SK-N-SH treated with all-trans-retinoic acid at 6 μM for 48 hours (cell line): ENCODE measurements around the gene RB1.
"Not testable (repeated sequence)": the region's sequence is repeated elsewhere in the genome, so short reads cannot be mapped to it uniquely, and the experiment has no call there.

Source experiments
- ATAC-seq: fragments of 200-7000 bp; cut with Tn5 transposase; 3 replicates; pipeline ENCODE4 v1.9.1; 2020; ENCODE audit warnings: mild to moderate bottlenecking, moderate library complexity
- BACH2 ChIP-seq: fragments of 250-450 bp; sonication (Bioruptor Pico); IDR thresholded peaks from 2 replicates; pipeline ENCODE4 v1.9.0; 2021; ENCODE audit warnings: mild to moderate bottlenecking, borderline replicate concordance
- ESRRG ChIP-seq: fragments of 250-450 bp; sonication (Bioruptor Pico); IDR thresholded peaks from 2 replicates; pipeline ENCODE4 v1.6.1; 2021; ENCODE audit warnings: mild to moderate bottlenecking
- GLIS3 ChIP-seq: fragments of 250-450 bp; sonication (Bioruptor Pico); IDR thresholded peaks from 2 replicates; pipeline ENCODE4 v1.5.0; 2020; ENCODE audit warnings: mild to moderate bottlenecking, moderate library complexity
- ISL1 ChIP-seq: fragments of 250-450 bp; sonication (Bioruptor Pico); IDR thresholded peaks from 2 replicates; pipeline ENCODE4 v2.1.2; 2022; ENCODE audit warnings: mild to moderate bottlenecking, moderate library complexity
- RARB ChIP-seq: fragments of 250-450 bp; sonication (Bioruptor Pico); IDR thresholded peaks from 2 replicates; pipeline ENCODE4 v1.8.0; 2021; ENCODE audit warnings: mild to moderate bottlenecking, moderate library complexity
- SNAI2 ChIP-seq: fragments of 250-450 bp; sonication (Bioruptor Pico); IDR thresholded peaks from 2 replicates; pipeline ENCODE4 v1.5.0; 2020; ENCODE audit warnings: mild to moderate bottlenecking, moderate library complexity
- TCF4 ChIP-seq: fragments of 250-450 bp; sonication (Bioruptor Pico); IDR thresholded peaks from 2 replicates; pipeline ENCODE4 v1.8.0; 2021; ENCODE audit warnings: mild to moderate bottlenecking, moderate library complexity, borderline replicate concordance
- TOX ChIP-seq: fragments of 250-450 bp; sonication (Bioruptor Pico); IDR thresholded peaks from 2 replicates; pipeline ENCODE4 v1.8.0; 2021; ENCODE audit warnings: mild to moderate bottlenecking, moderate library complexity, borderline replicate concordance
- ZC3H10 ChIP-seq: fragments of 250-450 bp; sonication (Bioruptor Pico); IDR thresholded peaks from 2 replicates; pipeline ENCODE4 v1.5.1; 2021; ENCODE audit warnings: mild to moderate bottlenecking, moderate library complexity
- ZNF565 ChIP-seq: fragments of 450-650 bp; formaldehyde crosslinking; conservative IDR thresholded peaks from 2 replicates; pipeline ENCODE4 v1.5.0; 2020; ENCODE audit warnings: low read depth, mild to moderate bottlenecking, moderate library complexity
- ZNF70 ChIP-seq: fragments of 450-650 bp; formaldehyde crosslinking; IDR thresholded peaks from 2 replicates; pipeline ENCODE4 v1.5.0; 2020; ENCODE audit warnings: mild to moderate bottlenecking, moderate library complexity
- ZNF8 ChIP-seq: fragments of 450-650 bp; formaldehyde crosslinking; IDR thresholded peaks from 2 replicates; pipeline ENCODE4 v1.5.0; 2020; ENCODE audit warnings: mild to moderate bottlenecking, moderate library complexity
- TF ChIP-seq, protein P1 (sequence below): fragments of 250-450 bp; sonication (Bioruptor Pico); IDR thresholded peaks from 2 replicates; pipeline ENCODE4 v1.5.1; 2020; ENCODE audit warnings: low read depth, mild to moderate bottlenecking, moderate library complexity
- TF ChIP-seq, protein P2 (sequence below): fragments of 250-450 bp; sonication (Bioruptor Pico); IDR thresholded peaks from 2 replicates; pipeline ENCODE4 v1.8.0; 2020; ENCODE audit warnings: mild to moderate bottlenecking, moderate library complexity, borderline replicate concordance
- TF ChIP-seq, protein P3 (sequence below): fragments of 250-450 bp; sonication (Bioruptor Pico); IDR thresholded peaks from 2 replicates; pipeline ENCODE4 v1.5.1; 2021; ENCODE audit warnings: mild to moderate bottlenecking, moderate library complexity
- TF ChIP-seq, protein P4 (sequence below): fragments of 250-450 bp; sonication (Bioruptor Pico); IDR thresholded peaks from 2 replicates; pipeline ENCODE4 v1.5.0; 2020; ENCODE audit warnings: mild to moderate bottlenecking, moderate library complexity
- TF ChIP-seq, protein P5 (sequence below): fragments of 250-450 bp; sonication (Bioruptor Pico); IDR thresholded peaks from 2 replicates; pipeline ENCODE4 v1.8.0; 2021; ENCODE audit warnings: low read depth, mild to moderate bottlenecking, moderate library complexity, borderline replicate concordance

Gene RB1

DNA sequence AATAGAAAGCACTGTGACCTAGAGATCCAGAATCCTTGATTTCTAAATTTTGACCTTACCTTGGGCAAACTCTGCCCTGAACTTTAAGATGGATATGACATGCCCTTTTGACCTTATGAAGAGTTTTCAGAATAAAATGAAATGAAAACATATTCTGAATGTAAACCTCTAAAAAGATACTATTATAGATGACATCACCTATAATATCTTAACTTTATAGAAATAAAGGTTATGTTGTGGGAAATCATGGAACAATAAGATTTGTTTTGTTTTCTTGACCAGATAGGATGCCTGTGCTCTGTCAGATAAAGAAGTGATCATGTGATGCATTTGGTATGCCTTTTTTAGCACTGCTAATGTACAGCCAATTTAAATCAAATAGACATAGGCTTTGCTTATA lies 122.5 kb downstream of the RB1 start (continued):
- TF ChIP-seq, protein P1, sequence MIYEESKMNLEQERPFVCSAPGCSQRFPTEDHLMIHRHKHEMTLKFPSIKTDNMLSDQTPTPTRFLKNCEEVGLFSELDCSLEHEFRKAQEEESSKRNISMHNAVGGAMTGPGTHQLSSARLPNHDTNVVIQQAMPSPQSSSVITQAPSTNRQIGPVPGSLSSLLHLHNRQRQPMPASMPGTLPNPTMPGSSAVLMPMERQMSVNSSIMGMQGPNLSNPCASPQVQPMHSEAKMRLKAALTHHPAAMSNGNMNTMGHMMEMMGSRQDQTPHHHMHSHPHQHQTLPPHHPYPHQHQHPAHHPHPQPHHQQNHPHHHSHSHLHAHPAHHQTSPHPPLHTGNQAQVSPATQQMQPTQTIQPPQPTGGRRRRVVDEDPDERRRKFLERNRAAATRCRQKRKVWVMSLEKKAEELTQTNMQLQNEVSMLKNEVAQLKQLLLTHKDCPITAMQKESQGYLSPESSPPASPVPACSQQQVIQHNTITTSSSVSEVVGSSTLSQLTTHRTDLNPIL: no peak
- TF ChIP-seq ISL1 (CRISPR knock-in tag): no peak
- no peak for TF ChIP-seq ZNF8 (CRISPR knock-in tag)

DNA sequence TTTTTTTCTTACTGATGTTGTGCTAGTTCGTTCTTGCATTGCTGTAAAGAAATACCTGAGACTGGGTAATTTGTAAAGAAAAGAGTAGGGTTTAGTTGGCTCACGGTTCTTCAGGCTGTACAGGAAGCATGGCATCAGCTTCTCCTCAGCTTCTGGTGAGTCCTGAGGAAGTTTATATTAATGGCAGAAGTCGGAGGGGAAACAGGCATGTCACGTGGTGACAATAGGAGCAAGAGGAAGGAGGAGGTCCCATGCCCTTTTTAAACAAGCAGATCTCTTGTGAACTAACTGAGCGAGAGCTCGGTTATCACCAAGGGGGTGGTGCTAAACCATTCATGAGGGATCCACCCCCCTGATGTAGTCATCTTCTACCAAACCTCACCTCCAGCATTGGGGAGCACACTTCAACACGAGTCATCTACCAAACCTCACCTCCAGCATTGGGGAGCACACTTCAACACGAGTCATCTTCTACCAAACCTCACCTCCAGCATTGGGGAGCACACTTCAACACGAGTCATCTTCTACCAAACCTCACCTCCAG lies 123.3 kb downstream of the RB1 start:
- not testable (repeated sequence) for ATAC-seq

DNA sequence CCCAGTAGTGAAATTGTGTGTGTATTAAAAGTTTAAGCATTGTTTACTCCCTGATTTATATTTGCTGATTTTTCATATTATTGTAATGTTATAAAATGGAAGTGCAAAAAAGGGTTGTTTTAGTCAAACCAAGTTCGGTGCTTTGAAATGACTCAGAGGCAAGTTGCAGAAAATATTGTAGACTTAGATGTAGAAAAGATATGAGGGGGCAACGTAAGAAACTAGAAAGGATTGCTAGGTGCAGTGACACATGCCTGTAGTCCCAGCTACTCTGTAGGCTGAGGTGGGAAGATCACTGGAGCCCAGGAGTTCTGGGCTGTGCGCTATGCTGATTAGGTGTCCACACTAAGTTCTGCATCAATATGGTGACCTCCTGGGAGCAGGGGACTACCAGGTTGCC lies 125.5 kb downstream of the RB1 start:
- ATAC-seq: no peak
- TF ChIP-seq, protein P2, sequence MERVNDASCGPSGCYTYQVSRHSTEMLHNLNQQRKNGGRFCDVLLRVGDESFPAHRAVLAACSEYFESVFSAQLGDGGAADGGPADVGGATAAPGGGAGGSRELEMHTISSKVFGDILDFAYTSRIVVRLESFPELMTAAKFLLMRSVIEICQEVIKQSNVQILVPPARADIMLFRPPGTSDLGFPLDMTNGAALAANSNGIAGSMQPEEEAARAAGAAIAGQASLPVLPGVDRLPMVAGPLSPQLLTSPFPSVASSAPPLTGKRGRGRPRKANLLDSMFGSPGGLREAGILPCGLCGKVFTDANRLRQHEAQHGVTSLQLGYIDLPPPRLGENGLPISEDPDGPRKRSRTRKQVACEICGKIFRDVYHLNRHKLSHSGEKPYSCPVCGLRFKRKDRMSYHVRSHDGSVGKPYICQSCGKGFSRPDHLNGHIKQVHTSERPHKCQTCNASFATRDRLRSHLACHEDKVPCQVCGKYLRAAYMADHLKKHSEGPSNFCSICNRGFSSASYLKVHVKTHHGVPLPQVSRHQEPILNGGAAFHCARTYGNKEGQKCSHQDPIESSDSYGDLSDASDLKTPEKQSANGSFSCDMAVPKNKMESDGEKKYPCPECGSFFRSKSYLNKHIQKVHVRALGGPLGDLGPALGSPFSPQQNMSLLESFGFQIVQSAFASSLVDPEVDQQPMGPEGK: no peak
- no peak for TF ChIP-seq ZNF70
- TF ChIP-seq ESRRG (CRISPR knock-in tag): no peak
- no peak for TF ChIP-seq TCF4 (CRISPR knock-in tag)
- TF ChIP-seq ZNF565 (CRISPR knock-in tag): no peak
- TF ChIP-seq, protein P3, sequence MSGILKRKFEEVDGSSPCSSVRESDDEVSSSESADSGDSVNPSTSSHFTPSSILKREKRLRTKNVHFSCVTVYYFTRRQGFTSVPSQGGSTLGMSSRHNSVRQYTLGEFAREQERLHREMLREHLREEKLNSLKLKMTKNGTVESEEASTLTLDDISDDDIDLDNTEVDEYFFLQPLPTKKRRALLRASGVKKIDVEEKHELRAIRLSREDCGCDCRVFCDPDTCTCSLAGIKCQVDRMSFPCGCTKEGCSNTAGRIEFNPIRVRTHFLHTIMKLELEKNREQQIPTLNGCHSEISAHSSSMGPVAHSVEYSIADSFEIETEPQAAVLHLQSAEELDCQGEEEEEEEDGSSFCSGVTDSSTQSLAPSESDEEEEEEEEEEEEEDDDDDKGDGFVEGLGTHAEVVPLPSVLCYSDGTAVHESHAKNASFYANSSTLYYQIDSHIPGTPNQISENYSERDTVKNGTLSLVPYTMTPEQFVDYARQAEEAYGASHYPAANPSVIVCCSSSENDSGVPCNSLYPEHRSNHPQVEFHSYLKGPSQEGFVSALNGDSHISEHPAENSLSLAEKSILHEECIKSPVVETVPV: no peak

DNA sequence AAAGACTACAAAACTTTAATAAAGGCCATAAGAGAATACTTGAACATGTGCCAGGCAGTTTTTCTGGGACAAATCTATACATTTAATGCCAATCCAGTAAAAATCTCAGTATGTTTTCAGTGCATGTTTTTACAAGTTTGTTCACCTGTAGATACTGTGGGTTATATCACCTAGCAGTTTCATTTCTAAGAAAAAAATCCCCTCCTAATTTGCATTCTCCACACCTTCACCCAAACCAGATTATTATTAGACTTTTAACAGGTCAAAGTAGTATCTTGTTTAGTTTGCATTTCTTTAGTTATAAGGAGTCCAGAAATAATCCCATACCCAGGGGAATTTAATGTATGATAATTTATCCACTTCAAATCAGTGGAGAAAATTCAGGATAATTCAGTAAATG lies 126.3 kb downstream of the RB1 start:
- no peak for TF ChIP-seq ZC3H10 (CRISPR knock-in tag)
- TF ChIP-seq RARB: no peak
- no peak for TF ChIP-seq TOX (CRISPR knock-in tag)
- no peak for TF ChIP-seq ZNF8 (CRISPR knock-in tag)
- TF ChIP-seq, protein P3: no peak
- no peak for TF ChIP-seq GLIS3 (CRISPR knock-in tag)
- TF ChIP-seq, protein P1: no peak
- no peak for ATAC-seq

DNA sequence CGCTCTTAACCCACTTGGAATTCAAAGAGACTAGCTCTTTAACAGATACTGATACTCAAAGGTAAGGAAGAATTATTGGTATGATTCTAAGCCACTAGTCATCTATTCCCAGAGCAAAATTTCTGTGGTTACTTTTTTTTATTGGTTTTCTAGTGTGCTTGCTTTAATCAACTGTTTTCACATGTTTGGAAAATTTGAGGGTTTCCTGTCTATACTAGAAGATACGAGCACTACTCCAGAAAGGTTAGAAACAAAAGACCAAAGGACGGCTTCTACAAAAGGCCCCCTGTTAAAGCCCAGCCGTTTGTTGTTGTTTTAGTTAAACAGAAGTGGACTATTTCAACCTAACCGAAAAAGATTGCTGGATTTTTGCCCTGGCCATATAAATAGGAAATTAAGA lies 127.9 kb downstream of the RB1 start:
- peak; percentile 74 for ATAC-seq
- TF ChIP-seq, protein P3: no peak
- TF ChIP-seq BACH2 (CRISPR knock-in tag) (no peak), SNAI2 (CRISPR knock-in tag) (no peak), ZC3H10 (CRISPR knock-in tag) (no peak), ESRRG (CRISPR knock-in tag) (no peak)
- TF ChIP-seq, protein P1: no peak
- TF ChIP-seq, protein P4, sequence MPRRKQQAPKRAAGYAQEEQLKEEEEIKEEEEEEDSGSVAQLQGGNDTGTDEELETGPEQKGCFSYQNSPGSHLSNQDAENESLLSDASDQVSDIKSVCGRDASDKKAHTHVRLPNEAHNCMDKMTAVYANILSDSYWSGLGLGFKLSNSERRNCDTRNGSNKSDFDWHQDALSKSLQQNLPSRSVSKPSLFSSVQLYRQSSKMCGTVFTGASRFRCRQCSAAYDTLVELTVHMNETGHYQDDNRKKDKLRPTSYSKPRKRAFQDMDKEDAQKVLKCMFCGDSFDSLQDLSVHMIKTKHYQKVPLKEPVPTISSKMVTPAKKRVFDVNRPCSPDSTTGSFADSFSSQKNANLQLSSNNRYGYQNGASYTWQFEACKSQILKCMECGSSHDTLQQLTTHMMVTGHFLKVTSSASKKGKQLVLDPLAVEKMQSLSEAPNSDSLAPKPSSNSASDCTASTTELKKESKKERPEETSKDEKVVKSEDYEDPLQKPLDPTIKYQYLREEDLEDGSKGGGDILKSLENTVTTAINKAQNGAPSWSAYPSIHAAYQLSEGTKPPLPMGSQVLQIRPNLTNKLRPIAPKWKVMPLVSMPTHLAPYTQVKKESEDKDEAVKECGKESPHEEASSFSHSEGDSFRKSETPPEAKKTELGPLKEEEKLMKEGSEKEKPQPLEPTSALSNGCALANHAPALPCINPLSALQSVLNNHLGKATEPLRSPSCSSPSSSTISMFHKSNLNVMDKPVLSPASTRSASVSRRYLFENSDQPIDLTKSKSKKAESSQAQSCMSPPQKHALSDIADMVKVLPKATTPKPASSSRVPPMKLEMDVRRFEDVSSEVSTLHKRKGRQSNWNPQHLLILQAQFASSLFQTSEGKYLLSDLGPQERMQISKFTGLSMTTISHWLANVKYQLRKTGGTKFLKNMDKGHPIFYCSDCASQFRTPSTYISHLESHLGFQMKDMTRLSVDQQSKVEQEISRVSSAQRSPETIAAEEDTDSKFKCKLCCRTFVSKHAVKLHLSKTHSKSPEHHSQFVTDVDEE: no peak
- TF ChIP-seq, protein P5, sequence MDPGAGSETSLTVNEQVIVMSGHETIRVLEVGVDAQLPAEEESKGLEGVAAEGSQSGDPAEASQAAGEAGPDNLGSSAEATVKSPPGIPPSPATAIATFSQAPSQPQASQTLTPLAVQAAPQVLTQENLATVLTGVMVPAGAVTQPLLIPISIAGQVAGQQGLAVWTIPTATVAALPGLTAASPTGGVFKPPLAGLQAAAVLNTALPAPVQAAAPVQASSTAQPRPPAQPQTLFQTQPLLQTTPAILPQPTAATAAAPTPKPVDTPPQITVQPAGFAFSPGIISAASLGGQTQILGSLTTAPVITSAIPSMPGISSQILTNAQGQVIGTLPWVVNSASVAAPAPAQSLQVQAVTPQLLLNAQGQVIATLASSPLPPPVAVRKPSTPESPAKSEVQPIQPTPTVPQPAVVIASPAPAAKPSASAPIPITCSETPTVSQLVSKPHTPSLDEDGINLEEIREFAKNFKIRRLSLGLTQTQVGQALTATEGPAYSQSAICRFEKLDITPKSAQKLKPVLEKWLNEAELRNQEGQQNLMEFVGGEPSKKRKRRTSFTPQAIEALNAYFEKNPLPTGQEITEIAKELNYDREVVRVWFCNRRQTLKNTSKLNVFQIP: no peak
